Measurements from ENCODE around the gene FXYD7.
"Not testable (repeated sequence)": the region's sequence is repeated elsewhere in the genome, so short reads cannot be mapped to it uniquely, and the experiment has no call there.

Gene FXYD7

DNA sequence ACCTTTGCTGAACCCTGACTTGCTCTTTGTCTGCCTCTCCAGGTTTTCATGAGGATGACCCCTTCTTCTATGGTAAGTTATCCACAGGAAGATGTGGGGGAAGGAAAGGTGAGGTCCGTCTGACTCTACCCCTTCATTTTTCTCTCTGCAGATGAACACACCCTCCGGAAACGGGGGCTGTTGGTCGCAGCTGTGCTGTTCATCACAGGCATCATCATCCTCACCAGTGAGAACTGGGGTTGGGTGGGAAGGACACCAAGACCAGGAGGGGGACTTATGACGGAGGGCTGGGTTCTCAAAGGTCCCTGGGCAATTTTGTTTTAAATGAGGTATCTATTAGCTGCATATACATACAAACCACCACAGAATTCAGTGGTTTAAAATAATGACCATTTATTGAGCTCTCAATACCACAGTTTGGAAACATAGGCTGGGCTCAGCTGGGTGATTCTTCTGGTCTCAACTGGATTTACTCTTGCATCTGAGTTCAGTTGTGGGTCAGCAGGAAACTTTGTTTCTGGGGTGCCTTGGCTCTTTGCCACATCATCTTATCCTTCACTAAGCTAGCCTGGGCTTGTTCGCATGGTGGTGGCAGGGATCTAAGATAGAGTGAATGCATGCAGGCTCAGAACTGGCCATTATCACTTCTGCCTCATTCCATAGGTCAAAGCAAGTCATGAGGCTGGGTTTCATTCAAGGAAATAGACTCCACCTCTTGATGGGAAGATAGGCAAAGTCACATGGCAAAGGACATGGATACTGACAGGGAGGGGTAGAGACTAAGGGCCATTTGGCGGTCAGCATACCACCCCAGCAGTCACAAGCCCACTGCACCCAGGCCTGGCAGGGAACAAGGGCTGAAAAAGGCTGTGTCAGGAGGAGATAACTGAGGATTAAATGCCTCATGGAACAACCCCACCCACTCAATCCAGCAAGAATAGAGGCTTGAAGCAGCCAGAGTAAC, 23.3 kb downstream of the FXYD7 start:
- DNase-seq, result no peak

- DNase-seq, result no peak
Observed at GRCh38 chr19:35167251-35168119, 24.4 kb downstream of the FXYD7 start.

GRCh38 chr19:35168196-35168595, 25.1 kb downstream of the FXYD7 start:
- DNase-seq, result no peak

DNA sequence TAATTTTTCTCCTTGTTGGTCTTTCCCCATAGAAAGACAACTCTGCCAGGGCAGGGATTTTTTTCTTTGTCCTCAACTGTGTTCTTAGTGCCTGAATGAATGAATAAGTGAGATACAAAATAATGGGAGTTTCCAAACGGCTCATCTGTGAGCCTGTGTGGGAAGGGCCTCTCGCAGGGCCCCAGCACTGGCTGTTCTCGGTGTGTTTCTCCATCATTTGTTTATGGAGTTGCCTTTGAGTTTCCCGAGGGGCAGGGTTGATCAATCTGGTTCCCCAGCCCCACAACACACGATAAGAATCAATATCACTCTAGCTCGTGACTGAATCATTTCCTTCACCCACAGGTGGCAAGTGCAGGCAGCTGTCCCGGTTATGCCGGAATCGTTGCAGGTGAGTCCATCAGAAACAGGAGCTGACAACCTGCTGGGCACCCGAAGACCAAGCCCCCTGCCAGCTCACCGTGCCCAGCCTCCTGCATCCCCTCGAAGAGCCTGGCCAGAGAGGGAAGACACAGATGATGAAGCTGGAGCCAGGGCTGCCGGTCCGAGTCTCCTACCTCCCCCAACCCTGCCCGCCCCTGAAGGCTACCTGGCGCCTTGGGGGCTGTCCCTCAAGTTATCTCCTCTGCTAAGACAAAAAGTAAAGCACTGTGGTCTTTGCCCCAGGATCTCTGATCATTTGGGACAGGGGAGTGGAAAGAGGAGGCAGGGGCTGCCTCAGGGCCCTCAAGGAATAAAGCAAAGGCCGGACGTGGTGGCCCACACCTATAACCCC, 26.4 kb downstream of the FXYD7 start:
- no peak for DNase-seq

GRCh38 chr19:35170359-35171061, 27.5 kb downstream of the FXYD7 start:
- DNase-seq, result no peak

DNA sequence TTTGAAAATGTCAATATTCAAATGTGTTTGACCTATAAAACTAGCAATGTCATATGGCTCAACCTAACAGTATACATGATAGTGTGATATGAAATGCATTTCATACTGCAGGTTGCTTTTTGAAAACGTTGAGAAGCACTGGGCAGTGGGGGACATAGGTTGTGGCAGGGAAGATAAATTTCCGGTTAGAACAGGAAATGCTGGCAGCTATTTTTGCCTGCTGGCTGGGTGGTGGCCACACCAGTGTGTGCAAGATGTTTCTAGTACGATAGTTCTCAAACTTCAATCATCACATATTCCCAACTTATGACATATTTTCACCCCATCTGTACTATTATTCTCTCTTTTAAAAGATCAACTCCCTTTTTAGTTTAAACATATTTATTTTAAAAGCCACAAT, 28.7 kb downstream of the FXYD7 start:
- DNase-seq, result no peak

DNA sequence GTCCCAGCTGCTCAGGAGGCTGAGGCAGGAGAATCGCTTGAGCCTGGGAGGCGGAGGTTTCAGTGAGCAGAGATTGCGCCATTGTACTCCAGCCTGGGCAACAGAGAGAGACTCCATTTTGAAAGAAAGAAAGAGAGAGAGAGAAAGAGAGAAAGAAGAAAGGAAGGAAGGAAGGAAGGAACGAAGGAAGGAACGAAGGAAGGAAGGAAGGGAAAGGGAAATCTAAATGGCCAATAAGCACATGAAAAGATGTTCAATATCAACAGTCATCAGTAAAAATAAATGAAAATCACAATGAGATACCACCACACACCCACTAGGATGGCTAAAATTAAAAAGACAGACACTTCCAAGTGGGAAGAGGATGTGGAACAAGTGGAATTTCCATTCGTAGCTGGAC, 31.2 kb downstream of the FXYD7 start:
- no peak for DNase-seq

DNA sequence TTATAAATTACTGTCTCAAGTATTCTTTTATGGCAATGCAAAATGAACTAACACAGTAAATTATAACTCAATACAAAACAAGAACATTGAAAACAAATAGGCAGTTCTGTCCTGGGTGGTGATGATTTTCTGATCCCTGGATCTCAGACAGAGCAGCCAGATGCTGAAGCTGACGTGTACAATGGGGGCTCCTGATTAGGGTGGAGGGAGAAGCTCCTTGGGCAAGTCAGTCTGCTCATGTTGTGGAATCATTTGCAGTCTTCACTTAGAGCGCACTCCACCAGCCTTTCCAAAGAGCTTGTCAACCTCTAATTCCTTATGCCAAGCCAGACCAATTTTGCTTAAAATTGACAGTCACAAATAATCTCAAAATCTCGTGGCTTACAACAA, 33.1 kb downstream of the FXYD7 start:
- no peak for DNase-seq

DNA sequence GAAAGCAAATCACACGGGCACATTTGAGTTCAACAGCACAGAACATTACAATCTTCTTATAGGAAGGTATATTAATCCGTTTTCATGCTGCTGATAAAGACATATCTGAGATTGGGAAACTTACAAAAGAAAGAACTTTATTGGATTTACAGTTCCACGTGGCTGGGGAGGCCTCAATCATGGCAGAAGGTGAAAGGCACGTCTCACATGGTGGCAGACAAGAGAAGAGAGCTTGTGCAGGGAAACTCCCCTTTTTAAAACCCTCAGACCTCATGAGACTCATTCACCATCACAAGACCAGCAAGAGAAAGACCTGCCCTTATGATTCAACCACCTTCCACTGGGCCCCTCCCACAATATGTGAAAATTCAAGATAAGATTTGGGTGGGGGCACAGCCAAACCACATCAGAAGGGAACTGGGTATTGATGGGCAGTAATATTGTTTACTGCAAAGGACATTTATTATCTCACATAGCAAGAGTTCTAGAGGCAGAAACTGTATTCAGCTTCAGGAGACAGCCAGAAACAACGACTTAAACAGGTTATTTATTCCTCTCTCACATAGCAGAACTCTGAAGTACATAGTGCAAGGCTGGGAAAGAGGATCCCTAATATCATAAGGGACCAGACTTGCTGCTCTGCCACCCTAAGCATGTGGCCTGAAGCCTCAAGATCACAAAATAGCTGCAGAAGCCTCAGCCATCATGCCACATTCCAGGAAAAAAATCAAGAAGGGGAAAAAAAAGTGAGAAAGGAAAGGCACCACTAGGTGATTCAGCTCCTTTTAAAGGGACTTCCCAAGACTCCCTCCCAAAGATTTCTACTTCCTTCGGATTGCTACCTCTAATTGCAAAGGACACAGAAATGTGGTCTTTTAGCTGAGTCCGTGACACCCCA, 34.6 kb downstream of the FXYD7 start:
- DNase-seq, result no peak

DNA sequence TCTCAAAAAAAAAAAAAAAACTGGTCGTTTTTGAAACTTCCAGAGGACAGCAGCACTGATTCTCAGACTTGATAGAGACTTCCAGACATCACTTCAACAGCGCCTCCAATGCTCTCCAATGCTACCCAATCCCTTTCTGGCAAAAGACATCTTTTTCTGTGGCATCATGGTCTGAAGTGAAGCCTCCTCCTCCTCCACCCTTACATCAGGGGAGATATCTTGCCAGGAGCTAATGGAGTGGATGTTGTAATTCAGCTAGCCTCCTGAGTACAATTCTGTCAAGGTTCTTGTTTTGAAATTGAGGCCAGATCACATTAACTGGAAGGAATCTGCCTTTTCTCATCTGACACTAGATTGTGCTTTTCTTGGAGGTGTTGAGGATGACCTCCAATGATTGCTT, 35.6 kb downstream of the FXYD7 start:
- DNase-seq, result no peak

- no peak for DNase-seq
Observed at GRCh38 chr19:35179830-35180229, 36.8 kb downstream of the FXYD7 start.

DNA sequence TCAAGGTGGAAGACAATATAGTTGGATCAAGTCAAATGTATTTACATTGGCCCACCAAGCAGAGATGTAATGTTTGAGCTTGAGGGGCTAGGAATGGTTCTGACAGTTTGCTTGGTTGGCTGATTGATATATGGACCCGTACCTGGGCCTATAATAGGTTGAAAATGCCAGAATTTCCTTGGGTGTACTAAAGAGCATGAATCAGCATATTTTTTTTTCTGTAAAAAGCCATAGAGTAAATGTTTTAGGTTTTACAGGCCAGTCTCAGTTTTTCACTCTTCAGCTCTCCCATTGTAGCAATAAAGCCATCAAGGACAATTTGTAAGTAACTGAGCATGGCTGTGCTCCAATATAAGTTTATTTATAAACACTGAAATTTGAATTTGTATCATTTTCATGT, 38.3 kb downstream of the FXYD7 start:
- DNase-seq, result no peak

GRCh38 chr19:35184267-35184666, 41.2 kb downstream of the FXYD7 start:
- no peak for DNase-seq

DNA sequence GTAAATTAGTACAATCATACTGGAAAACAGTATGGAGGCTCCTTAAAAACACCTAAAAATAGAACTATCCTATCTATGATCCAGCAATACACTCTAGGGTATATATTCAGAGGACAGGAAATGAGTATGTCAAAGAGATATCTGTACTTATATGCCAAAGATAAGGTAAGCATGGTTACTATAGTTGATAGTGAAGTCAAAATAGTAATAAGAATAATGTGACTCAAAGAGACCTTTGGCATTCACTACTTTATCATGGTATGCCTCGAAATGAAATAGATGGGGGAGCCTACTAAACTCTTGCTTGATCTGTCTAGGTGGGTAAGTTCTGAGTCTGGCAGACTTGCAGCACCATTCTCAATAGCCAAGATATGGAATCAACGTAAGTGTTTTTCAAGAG, 41.8 kb downstream of the FXYD7 start:
- no peak for DNase-seq

DNA sequence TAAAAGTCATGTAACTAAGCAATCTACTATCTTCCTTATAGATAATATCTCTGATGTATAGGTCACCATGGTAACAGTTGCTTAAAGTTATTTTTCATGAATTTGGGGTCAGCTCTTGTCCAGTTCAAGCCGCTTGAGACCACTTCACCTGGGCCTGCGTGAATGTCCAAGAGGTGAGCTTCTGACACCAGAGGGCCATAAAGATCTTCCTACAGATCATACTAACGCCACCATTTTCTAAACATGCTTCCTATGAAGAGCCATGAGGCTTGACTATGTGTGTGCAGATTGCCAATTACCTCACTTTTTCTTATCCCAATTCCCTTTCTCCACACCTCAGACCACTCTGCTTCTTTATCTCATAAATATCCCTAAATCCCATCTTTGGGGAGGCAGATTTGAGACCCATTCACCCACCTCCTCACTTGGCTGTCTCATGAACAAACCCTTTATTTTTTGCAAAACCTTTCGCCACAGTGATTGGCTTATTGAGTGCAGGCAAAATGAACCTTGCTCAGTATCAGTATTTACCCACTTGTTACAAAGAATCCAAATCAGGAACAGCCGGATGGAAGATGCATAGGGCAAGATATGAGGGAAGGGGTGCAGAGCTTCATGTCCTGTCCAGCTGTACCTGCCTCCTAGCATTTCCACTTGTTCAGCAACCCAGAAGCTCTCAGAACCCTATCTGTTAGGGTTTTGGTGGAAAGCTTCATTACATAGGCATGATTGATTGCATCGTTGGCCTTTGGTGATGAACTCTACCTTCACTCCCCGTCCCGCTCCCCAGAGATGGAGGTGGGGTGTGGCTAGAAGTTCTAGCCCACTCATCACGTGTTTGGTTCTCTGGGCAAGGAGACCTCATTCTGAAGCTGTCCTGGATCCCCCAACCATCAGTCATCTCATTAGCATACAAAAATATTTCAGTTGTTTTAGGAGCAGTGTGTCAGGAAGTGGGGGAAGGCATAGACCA, 51.2 kb downstream of the FXYD7 start:
- no peak for DNase-seq

DNA sequence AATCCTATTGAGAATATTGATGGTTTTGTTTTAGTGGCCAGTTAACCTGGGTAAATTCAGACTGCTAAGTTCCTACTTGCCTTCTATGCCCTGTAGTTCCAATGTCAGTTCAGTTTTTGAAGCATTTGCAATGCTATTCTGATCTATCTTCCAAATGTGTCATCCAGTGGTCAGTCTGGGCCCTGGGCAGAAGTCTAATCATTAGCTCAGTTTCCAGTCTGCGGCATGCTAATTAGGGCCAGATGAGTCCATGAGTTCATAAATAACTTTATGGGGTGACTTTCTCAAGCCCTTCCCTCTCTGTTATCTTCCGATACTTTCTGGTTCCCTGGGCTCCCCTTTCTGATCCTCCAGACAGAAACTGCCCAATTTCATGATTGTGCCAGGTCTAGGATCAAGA, 52.8 kb downstream of the FXYD7 start:
- DNase-seq, result no peak

DNA sequence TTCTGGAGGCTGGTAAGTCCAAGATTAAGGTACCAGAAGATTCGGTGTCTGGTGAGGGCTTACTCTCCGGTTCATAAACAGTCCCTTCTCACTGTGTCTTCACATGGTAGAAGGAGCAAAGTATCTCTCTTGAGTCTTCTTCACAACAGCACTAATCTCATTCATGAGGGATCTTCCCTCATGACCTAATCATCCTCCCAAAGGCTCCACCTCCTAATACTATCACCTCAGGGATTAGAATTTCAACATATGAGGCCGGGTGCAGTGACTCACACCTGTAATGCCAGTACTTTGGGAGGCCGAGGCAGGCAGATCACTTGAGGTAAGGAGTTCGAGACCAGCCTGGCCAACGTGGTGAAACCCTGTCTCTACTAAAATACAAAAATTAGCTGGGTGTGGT, 53.8 kb downstream of the FXYD7 start:
- not testable (repeated sequence) for DNase-seq

GRCh38 chr19:35199481-35199880, 56.4 kb downstream of the FXYD7 start:
- no peak for DNase-seq

All from right kidney (tissue), 1 donor.